ENCODE results near the gene RPL27A.

The RPL27A gene

GRCh38 chr11:8721609-8722500 is 39.3 kb downstream of the RPL27A start:
- no peak for DNase-seq (ENCODE audit: low read depth)

- no peak for DNase-seq (ENCODE audit: low read depth)
Observed at GRCh38 chr11:8722809-8723208, 40.2 kb downstream of the RPL27A start.

- no peak for DNase-seq (ENCODE audit: low read depth)
Observed at GRCh38 chr11:8723711-8724110, 41.1 kb downstream of the RPL27A start.

- DNase-seq (ENCODE audit: low read depth), result no peak
Observed at GRCh38 chr11:8724682-8725081, 42.1 kb downstream of the RPL27A start.

- no peak for DNase-seq (ENCODE audit: low read depth)
Observed at GRCh38 chr11:8726395-8726794, 43.8 kb downstream of the RPL27A start.

GRCh38 chr11:8728563-8728962 is 46.0 kb downstream of the RPL27A start:
- DNase-seq (ENCODE audit: low read depth), result no peak

- DNase-seq (ENCODE audit: low read depth), result no peak
Observed at GRCh38 chr11:8729067-8729466, 46.5 kb downstream of the RPL27A start.

- DNase-seq (ENCODE audit: low read depth), result no peak
Observed at GRCh38 chr11:8729837-8730696, 47.5 kb downstream of the RPL27A start.

GRCh38 chr11:8730697-8731020 is 48.1 kb downstream of the RPL27A start:
- DNase-seq (ENCODE audit: low read depth), result no peak

GRCh38 chr11:8731647-8732323 is 49.2 kb downstream of the RPL27A start:
- no peak for DNase-seq (ENCODE audit: low read depth)

- no peak for DNase-seq (ENCODE audit: low read depth)
Observed at GRCh38 chr11:8732324-8732670, 49.7 kb downstream of the RPL27A start.

- peak; percentile 86 for DNase-seq (ENCODE audit: low read depth)
Observed at GRCh38 chr11:8732748-8733241, 50.2 kb downstream of the RPL27A start.

GRCh38 chr11:8733852-8734251 is 51.3 kb downstream of the RPL27A start:
- no peak for DNase-seq (ENCODE audit: low read depth)

- no peak for DNase-seq (ENCODE audit: low read depth)
Observed at GRCh38 chr11:8735094-8735493, 52.5 kb downstream of the RPL27A start.

GRCh38 chr11:8739309-8739793 is 56.8 kb downstream of the RPL27A start:
- no peak for DNase-seq (ENCODE audit: low read depth)

Data from stromal cell of bone marrow (primary cell).